ENCODE measurements around the gene NOL9. TPM values are rescaled to one million over a fixed set of nuclear protein-coding genes. Genes with fewer than 3 reads are reported as not detected.

Gene NOL9
- total and polyA plus RNA-seq, 2 of the 13 experiments (the other 11 are each of a cell fraction or from before 2014, with no cell fraction given): 18.0 to 24.7 TPM

DNA sequence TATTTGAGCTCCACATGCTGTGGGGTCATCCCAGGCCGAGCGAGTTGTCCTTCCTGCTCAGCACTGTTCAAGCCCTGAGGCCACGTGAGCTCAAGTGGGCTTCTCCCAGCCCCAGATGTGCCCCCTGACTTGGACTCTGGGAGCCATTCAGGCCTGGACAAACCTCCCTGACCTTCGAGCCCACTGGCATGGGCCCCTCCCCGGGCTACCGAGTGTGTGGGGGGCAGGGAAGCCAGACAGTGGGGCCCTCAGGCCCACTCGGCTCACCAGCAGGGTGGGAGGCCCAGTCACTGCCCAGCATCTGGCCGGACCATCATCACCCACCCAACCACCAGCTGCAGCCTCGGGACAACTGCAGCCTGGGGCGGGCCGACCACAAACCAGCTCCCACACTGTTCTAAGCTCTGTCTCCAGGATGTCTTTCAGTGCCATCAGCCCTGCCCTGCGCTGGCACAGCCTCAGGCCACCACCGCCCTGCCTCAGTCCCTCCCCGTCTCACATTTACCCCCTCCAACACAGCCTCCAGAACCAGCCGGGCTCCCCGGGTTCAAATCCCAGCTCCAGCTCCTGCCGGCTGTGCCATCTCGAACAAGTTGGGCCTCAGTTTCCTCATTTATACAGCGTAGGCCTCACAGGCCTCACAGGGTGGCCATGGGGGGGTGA is 41.9 kb downstream of the NOL9 start (continued):
- TF ChIP-seq, protein P1, sequence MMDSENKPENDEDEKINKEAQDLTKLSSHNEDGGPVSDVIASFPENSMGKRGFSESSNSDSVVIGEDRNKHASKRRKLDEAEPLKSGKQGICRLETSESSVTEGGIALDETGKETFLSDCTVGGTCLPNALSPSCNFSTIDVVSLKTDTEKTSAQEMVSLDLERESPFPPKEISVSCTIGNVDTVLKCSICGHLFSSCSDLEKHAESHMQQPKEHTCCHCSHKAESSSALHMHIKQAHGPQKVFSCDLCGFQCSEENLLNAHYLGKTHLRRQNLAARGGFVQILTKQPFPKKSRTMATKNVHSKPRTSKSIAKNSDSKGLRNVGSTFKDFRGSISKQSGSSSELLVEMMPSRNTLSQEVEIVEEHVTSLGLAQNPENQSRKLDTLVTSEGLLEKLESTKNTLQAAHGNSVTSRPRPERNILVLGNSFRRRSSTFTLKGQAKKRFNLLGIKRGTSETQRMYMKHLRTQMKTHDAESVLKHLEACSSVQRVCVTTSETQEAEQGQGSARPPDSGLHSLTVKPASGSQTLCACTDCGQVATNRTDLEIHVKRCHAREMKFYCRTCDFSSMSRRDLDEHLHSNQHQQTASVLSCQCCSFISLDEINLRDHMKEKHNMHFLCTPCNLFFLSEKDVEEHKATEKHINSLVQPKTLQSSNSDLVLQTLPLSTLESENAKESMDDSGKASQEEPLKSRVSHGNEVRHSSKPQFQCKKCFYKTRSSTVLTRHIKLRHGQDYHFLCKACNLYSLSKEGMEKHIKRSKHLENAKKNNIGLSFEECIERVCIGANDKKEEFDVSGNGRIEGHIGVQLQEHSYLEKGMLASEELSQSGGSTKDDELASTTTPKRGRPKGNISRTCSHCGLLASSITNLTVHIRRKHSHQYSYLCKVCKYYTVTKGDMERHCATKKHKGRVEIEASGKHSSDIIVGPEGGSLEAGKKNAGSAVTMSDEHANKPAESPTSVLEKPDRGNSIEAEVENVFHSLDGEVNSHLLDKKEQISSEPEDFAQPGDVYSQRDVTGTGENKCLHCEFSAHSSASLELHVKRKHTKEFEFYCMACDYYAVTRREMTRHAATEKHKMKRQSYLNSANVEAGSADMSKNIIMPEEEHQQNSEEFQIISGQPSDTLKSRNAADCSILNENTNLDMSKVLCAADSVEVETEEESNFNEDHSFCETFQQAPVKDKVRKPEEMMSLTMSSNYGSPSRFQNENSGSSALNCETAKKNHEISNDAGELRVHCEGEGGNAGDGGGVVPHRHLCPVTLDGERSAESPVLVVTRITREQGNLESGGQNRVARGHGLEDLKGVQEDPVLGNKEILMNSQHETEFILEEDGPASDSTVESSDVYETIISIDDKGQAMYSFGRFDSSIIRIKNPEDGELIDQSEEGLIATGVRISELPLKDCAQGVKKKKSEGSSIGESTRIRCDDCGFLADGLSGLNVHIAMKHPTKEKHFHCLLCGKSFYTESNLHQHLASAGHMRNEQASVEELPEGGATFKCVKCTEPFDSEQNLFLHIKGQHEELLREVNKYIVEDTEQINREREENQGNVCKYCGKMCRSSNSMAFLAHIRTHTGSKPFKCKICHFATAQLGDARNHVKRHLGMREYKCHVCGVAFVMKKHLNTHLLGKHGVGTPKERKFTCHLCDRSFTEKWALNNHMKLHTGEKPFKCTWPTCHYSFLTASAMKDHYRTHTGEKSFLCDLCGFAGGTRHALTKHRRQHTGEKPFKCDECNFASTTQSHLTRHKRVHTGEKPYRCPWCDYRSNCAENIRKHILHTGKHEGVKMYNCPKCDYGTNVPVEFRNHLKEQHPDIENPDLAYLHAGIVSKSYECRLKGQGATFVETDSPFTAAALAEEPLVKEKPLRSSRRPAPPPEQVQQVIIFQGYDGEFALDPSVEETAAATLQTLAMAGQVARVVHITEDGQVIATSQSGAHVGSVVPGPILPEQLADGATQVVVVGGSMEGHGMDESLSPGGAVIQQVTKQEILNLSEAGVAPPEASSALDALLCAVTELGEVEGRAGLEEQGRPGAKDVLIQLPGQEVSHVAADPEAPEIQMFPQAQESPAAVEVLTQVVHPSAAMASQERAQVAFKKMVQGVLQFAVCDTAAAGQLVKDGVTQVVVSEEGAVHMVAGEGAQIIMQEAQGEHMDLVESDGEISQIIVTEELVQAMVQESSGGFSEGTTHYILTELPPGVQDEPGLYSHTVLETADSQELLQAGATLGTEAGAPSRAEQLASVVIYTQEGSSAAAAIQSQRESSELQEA (CRISPR knock-in tag; IDR thresholded peaks at IDR 0.05; ENCODE audit: not compliant biosample characterization): no peak
- TF ChIP-seq ZNF605 (CRISPR knock-in tag; IDR thresholded peaks at IDR 0.05) (no peak), ZNF367 (CRISPR knock-in tag; IDR thresholded peaks at IDR 0.05; ENCODE audit: borderline replicate concordance) (no peak), ZBTB7A (CRISPR knock-in tag; IDR thresholded peaks at IDR 0.05) (no peak), FOXA3 (CRISPR knock-in tag; IDR thresholded peaks at IDR 0.05) (no peak), TCF12 (IDR thresholded peaks at IDR 0.05) (no peak), TCF12 (CRISPR knock-in tag; IDR thresholded peaks at IDR 0.05) (no peak), EZH2 (conservative IDR thresholded peaks at IDR 0.05; ENCODE audit: low read depth, low read length) (no peak), KAT8 (CRISPR knock-in tag; IDR thresholded peaks at IDR 0.05) (no peak), ZNF546 (CRISPR knock-in tag; conservative IDR thresholded peaks at IDR 0.05) (no peak), ZNF350 (CRISPR knock-in tag; IDR thresholded peaks at IDR 0.05; ENCODE audit: borderline replicate concordance, low read depth) (no peak), NFE2L2 (IDR thresholded peaks at IDR 0.05; ENCODE audit: low read length) (no peak), ZNF629 (CRISPR knock-in tag; conservative IDR thresholded peaks at IDR 0.05) (no peak), FOXK1 (CRISPR knock-in tag; IDR thresholded peaks at IDR 0.05; ENCODE audit: borderline replicate concordance, low read depth) (no peak)
- TF ChIP-seq, protein P2, sequence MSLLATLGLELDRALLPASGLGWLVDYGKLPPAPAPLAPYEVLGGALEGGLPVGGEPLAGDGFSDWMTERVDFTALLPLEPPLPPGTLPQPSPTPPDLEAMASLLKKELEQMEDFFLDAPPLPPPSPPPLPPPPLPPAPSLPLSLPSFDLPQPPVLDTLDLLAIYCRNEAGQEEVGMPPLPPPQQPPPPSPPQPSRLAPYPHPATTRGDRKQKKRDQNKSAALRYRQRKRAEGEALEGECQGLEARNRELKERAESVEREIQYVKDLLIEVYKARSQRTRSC (CRISPR knock-in tag; IDR thresholded peaks at IDR 0.05; ENCODE audit: low read depth): no peak
- TF ChIP-seq, protein P3, sequence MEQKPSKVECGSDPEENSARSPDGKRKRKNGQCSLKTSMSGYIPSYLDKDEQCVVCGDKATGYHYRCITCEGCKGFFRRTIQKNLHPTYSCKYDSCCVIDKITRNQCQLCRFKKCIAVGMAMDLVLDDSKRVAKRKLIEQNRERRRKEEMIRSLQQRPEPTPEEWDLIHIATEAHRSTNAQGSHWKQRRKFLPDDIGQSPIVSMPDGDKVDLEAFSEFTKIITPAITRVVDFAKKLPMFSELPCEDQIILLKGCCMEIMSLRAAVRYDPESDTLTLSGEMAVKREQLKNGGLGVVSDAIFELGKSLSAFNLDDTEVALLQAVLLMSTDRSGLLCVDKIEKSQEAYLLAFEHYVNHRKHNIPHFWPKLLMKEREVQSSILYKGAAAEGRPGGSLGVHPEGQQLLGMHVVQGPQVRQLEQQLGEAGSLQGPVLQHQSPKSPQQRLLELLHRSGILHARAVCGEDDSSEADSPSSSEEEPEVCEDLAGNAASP (CRISPR knock-in tag; IDR thresholded peaks at IDR 0.05; ENCODE audit: borderline replicate concordance): peak; percentile 72; the same call in 1 of the 2 replicates
- TF ChIP-seq, protein P4, sequence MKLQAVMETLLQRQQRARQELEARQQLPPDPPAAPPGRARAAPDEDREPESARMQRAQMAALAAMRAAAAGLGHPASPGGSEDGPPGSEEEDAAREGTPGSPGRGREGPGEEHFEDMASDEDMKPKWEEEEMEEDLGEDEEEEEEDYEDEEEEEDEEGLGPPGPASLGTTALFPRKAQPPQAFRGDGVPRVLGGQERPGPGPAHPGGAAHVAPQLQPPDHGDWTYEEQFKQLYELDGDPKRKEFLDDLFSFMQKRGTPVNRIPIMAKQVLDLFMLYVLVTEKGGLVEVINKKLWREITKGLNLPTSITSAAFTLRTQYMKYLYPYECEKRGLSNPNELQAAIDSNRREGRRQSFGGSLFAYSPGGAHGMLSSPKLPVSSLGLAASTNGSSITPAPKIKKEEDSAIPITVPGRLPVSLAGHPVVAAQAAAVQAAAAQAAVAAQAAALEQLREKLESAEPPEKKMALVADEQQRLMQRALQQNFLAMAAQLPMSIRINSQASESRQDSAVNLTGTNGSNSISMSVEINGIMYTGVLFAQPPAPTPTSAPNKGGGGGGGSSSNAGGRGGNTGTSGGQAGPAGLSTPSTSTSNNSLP (IDR thresholded peaks at IDR 0.05; ENCODE audit: low read depth, low read length): no peak
